COLO829 (cell line): Measurements from ENCODE around the gene SPIN1.
"Not testable (repeated sequence)": the region's sequence is repeated elsewhere in the genome, so short reads cannot be mapped to it uniquely, and the experiment has no call there.

Source experiments
- DNase-seq: peaks from one replicate; pipeline ENCODE4 v3.0.0; 2012; ENCODE audit warnings: low spot score

The SPIN1 gene

DNA sequence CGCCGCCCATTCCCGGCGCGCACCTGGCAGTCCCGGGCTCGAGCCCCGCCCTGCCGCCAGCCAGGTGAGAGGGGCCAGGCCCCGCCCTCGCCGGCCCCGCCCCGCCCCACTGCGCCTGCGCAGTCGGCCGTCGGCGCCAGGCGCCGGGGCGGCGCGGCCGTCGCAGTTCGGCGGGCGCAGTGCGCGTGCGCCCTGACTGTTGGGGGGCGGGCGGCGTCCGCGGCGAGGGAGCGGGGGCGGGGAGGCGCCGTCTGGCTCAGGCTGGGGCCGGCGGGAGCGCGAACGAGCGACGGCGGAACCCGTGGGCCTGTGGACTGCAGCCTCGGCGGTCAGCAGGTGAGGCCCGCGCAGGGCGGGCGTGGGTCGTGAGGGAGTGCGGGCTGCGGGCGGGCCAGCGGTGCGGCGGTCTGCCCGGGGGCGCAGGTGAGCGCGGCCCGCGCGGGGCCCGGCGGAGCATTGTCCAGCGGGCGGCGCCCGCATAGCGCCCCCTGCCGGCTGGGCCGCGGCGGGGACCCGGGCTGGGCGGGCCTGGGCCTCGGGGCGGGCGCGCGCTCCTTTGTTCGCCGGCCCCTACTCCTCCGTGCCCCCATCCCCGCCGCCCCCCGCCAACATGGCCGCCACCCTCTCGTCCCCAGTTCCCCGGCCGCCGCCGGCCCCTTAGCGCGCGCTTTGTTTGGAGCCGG is at the start of gene SPIN1:
Gene SPIN1 (plus strand): TSS at position 242 of the 683 bp plus-strand sequence. CDS start 38,096 bp downstream, outside the sequence.
- peak; percentile 93 for DNase-seq

DNA sequence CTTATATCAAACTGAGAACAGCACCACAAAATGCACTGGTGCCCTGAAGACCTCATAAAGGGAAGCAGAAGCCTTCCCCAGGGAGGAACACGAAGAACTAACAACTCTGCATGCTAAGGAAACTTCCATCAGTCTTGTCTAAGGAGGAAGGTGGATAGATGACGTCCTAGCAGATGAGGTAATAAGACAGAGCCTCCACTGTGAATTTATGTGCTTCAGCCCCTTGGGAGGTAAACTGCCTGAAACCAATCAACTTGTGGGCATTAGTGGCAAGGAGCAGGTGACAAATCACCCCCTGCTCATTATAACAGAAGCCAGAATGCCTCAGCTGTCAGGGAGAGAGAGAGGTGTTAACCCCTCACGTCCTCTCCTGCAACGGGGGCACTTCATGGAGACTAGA is 48.9 kb upstream of the SPIN1 start:
- no peak for DNase-seq

DNA sequence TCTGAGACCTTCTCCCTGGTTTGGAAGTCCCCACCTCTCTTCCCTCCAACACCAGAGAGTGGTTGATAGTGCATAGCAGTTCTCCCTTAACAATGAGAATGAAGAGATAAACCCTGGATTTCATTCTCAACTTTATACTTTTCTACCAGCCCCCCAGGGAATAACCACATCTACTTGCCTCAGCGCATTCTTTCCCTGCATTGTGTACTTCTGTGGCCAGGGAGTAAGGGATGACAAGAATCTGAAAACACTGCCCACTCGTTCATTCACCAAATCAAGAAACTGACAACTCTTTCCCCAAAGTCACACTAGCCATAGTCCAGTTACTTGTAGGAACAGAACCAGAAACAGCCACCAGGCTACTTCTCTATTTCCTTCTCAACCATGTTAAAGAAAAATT is 46.0 kb upstream of the SPIN1 start:
- no peak for DNase-seq

GRCh38 chr9:88344013-88344412 is 44.2 kb upstream of the SPIN1 start:
- no peak for DNase-seq

GRCh38 chr9:88350354-88350753 is 37.9 kb upstream of the SPIN1 start:
- DNase-seq: not testable (repeated sequence)

GRCh38 chr9:88355166-88355565 is 33.1 kb upstream of the SPIN1 start:
- no peak for DNase-seq

GRCh38 chr9:88357250-88357649 is 31.0 kb upstream of the SPIN1 start:
- not testable (repeated sequence) for DNase-seq

GRCh38 chr9:88358723-88359122 is 29.5 kb upstream of the SPIN1 start:
- DNase-seq: no peak

DNA sequence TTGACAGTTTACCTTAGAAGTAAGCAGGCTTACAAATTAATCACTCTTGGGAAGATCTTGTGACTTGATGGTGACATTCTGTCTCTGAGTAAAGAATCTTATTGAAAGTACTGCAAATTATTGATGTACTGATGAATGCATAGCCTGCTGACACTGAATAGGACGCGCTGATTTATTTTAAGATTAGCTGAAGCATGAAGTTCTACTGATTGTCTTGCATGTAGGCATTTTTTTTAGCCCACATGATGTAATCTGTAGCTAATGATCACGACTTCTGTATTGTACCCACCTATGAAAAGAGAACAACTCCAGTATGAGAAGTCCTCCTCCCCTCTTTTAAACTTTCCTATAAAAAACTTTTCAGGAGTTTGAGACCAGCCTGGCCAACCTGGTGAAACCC is 28.3 kb upstream of the SPIN1 start:
- no peak for DNase-seq

- DNase-seq: no peak
Observed at GRCh38 chr9:88362681-88363080, 25.6 kb upstream of the SPIN1 start.

DNA sequence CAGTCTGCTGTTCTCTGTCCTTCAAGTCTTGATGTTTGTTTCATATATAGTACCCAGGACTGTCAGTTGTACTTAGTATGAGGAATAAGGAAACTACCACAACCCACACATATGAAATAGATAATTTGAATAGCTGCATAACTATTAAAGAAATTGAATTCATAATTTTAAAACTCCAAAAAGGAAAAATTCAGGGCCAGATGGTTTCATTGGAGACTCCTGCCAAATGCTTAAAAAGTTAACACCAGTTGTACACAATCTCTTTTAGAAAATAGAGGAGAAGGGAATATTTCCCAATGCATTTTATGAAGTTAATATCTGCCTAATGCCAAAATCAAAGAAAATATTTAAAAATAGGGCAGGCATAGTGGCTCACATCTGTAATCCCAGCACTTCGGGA is 24.6 kb upstream of the SPIN1 start:
- no peak for DNase-seq

DNA sequence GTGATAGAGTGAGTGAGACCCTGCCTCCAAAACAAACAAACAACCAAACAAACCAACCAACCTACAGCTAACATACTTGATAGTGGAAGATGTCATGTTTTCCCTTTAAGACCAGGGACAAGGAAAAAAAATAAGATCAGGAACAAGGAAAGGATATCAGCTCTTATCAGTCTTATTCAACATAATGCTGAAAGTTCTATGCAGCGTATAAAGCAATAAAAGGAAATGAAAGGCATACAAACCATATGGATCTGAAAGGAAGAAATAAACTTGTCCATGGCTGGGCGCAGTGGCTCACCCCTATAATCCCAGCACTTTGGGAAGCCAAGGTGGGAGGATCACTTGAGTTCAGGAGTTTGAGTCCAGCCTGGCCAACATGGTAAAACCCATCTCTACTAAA is 23.5 kb upstream of the SPIN1 start:
- DNase-seq: no peak

GRCh38 chr9:88370346-88370745 is 17.9 kb upstream of the SPIN1 start:
- peak; percentile 46 for DNase-seq

- DNase-seq: no peak
Observed at GRCh38 chr9:88372103-88372654, 16.1 kb upstream of the SPIN1 start.

GRCh38 chr9:88373045-88373444 is 15.2 kb upstream of the SPIN1 start:
- no peak for DNase-seq

GRCh38 chr9:88378317-88378716 is 9.9 kb upstream of the SPIN1 start:
- DNase-seq: no peak

DNA sequence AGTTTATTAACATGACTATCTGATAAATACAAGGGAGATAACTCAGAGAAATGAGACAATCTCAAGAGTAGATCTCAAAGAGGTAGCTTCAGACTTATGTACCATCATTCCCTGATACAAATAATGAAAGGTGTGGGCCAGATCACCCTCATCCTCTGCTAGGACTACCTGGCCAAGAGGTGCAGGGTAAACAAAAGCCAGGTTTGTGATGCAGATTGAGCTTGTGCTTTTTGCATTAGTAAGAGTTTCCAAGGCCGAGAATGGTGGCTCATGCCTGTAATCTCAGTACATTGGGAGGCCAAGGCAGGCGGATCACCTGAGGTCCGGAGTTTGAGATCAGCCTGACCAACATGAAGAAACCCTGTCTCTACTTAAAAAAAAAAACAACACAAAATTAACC is 8.9 kb upstream of the SPIN1 start:
- no peak for DNase-seq

GRCh38 chr9:88380118-88380517 is 8.1 kb upstream of the SPIN1 start:
- DNase-seq: no peak

GRCh38 chr9:88381322-88381721 is 6.9 kb upstream of the SPIN1 start:
- DNase-seq: not testable (repeated sequence)

DNA sequence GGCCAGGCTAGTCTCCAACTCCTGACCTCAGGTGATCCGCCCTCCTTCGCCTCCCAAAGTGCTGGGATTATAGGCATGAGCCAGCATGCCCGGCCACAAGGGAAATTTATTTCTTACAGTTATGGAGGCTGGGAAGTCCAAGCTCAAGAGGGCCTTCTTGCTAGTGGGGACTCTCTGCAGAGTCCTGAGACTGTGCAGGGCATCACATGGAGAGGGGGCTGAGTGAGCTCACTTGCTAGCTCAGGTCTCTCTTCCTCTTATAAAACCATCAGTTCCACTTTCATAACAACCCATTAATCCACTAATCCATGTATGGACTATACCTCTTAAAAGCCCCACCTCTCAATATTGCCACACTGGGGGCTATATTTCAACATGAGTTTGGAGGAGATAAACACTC is 5.1 kb upstream of the SPIN1 start:
- DNase-seq: no peak

DNA sequence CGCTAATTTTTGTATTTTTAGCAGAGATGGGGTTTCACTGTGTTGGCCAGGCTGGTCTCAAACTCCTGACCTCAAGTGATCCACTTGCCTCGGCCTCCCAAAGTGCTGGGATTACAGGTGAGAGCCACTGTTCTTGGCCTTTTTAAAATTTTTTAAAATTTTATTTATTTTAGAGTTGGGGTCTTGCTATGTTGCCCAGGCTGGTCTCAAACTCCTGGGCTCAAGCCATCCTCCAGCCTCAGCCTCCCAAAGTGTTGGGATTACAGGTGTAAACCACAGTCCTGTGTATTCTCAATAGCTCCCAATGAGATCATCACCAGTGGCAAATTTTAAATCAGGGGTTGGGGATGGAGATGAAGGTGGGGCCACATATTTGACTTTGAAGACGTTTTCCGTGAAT is 2.1 kb upstream of the SPIN1 start:
- DNase-seq: not testable (repeated sequence)

DNA sequence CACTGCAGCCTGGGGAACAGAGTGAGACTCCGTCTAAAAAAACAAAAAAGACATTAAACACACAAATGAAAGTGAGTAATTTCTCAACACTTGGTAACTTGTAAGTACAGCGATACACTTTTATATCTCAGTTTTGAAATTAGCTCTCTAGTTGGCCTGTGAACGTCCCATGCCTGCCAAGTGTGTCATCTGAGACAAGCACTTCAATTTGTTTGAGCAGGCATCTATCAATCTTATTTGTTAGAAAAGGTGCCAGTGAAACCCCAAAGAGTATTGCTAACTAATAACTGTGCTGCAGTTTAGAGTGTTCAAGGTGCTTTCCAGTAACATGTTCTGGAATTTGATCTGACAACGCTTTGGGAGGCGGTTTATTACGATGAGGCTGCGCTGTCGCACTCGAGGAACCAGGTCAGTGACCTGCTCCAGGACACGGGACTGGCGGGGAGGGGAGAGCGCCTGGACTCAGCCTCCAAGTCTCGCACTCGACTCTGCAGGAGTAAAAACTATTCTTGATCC is 1.1 kb upstream of the SPIN1 start:
- DNase-seq: no peak

DNA sequence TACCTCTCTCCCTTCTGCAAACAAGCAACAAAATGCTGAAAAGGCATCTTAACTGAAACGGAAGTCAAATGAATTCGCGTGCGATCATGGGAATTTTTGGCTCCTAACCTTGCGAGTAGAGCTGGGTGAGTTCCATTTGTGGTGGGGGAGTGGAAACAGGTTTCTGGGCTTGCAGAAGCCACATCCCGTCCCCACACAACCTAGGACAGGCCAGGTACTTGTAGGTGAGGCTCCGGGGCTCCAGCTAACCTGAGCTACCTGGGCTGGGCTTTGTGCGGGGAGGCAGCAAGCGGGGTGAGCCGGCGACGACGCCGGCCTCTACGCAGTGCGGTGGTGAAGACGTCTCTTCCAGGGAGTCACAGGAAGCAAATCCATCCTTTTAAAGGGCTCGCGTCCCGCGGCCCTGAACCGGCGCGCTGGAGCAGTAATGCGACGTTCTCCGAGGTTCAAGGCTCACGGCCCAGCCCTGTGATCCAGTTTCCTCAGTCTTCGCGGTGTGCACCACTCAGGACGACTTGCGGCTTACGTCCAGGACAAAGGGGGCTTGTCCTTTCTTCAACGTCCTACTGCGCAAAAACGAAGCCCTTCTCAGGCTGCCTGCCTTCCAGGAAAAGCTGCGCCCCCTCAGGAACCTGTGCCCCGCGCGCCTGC is 567 bp upstream of the SPIN1 start:
- peak; percentile 36 for DNase-seq
